Upper lobe of left lung (tissue), 6 donors: ENCODE data around the gene MC1R. TPM values are rescaled to one million over a fixed set of nuclear protein-coding genes. Genes with fewer than 3 reads are reported as not detected.

Experiments used
- ATAC-seq, 2 donors: fragments of 200-7000 bp; cut with Tn5 transposase; one replicate each; pipeline ENCODE4 v1.9.1; 2022; ENCODE audit warnings: mild to moderate bottlenecking in 2 of 2, moderate library complexity in 2 of 2; ENCODE audit not compliant: low FRiP score in 2 of 2
- DNase-seq, 2 donors: peaks; one replicate each; pipeline ENCODE4 v3.0.0-alpha.2; 2019 to 2020
- H3K27ac ChIP-seq, 4 donors: fragments of 200-600 bp; sonication (generic); one replicate each; pipeline ENCODE4 v1.5.1; 2016 to 2019
- H3K27me3 ChIP-seq, 4 donors: fragments of 200-600 bp; sonication (generic); one replicate each; pipeline ENCODE4 v1.5.1; 2017 to 2019
- H3K36me3 ChIP-seq, 4 donors: fragments of 200-600 bp; sonication (generic); one replicate each; pipeline ENCODE4 v1.5.1; 2016 to 2019
- H3K4me1 ChIP-seq, 4 donors: fragments of 200-600 bp; sonication (generic); one replicate each; pipeline ENCODE4 v1.5.1; 2018 to 2019
- H3K4me3 ChIP-seq, 4 donors: fragments of 200-600 bp; sonication (generic); one replicate each; pipeline ENCODE4 v1.5.1; 2017 to 2019; ENCODE audit warnings: mild to moderate bottlenecking in 2 of 4, moderate library complexity in 1 of 4
- H3K9me3 ChIP-seq, 4 donors: fragments of 200-600 bp; sonication (generic); one replicate each; pipeline ENCODE4 v1.5.1; 2018 to 2019
- EP300 ChIP-seq, 4 donors: sonication (generic); formaldehyde crosslinking; IDR thresholded peaks; one replicate each; pipeline ENCODE4 v1.5.1; 2017; ENCODE audit warnings: antibody characterized with exemption in 4 of 4, control low read depth in 2 of 4
- POLR2A ChIP-seq, 4 donors: fragments of 450-650 bp; IDR thresholded peaks; one replicate each; pipeline ENCODE4 v1.5.1; 2016 to 2017; ENCODE audit warnings: antibody characterized with exemption in 4 of 4, mild to moderate bottlenecking in 2 of 4
- POLR2AphosphoS5 ChIP-seq, 2 donors: sonication (generic); formaldehyde crosslinking; IDR thresholded peaks; one replicate each; pipeline ENCODE4 v1.5.1; 2017; ENCODE audit warnings: antibody characterized with exemption in 2 of 2
- WGBS, 2 donors: methylation state at CpG; one replicate each; pipeline ENCODE4 v1.1.5; 2017 to 2018; 5-methylcytosine and 5-hydroxymethylcytosine counted together
- total RNA-seq, 6 donors: library from RNA; depleted of rRNA in 4 of 6; stranded (reverse); fragments of >200 nt in 4 of 6; gene quantifications; one replicate each; pipeline versions ENCODE4 v1.1.0 to v1.2.1, GENCODE V29; 2016 to 2021
- TF ChIP-seq, protein P1 (sequence below), 6 experiments: fragments of 450-650 bp in 4 of 6; fragments of 200-600 bp in 2 of 6; sonication (generic) in 2 of 6; IDR thresholded peaks; one replicate each; pipeline ENCODE4 v1.5.1; 2016 to 2019; ENCODE audit warnings: antibody characterized with exemption in 6 of 6
- donor health status: DM: no; HTN: no; CAD: no; lungs with moderate emphysema.
- donor health status: DM: no; HTN: yes; CAD: no; lungs with severe emphysema.

Gene MC1R
- total RNA-seq, 6 donors from 2014 or later = 4.9 to 44.0 (median 7.0) TPM

DNA sequence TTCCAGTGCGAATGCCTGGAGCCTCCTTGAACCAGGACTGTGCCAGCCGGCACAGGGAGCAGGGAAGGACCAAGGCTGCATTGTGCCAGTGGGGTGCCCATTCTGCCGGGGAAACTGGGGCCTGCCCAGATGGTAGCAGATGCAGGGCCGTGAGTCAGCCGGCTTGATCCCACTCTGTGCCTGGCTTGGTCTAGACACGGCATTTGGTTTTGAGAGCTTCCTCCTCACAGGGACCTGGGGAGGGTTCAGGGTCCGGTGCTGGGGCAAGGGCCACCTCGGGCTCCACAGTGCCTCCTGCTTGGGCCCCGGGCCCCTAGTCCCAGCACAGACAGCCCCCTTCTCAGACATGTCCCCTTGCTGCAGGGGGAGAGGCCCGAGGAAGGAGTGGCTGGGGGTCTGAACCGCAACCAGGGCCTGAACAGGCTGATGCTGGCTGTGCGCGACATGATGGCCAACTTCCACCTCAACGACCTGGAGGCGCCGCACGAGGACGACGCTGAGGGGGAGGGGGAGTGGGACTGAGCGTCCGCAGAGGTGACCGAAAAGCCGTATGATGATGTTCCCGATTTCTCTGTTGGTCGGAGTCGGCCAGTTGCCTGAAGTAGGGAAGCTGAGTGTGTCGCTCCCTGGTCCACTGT is 7.8 kb upstream of the MC1R start:
- peaks cover 0 to 61% (median 43%) of the 10 kb centered on the region in 4 donors for H3K36me3 ChIP-seq
- 94 to 95% methylated on average over 21 to 27 of the region's 27 CpGs for whole genome bisulfite sequencing, 2 donors
- ATAC-seq (peak; percentile 1), DNase-seq (peak in 1 of 2 donors; percentile 61)
- peak overlapping the region in 1 of 4 donors; percentile 6 for H3K27ac ChIP-seq
- H3K27me3 ChIP-seq = no peaks in the 10 kb centered on the region
- H3K4me3 ChIP-seq = no peak overlapping the region
- TF ChIP-seq EP300 (IDR thresholded peaks at IDR 0.05) = no peak
- no peak for TF ChIP-seq POLR2AphosphoS5 (IDR thresholded peaks at IDR 0.05)
- TF ChIP-seq, protein P1, sequence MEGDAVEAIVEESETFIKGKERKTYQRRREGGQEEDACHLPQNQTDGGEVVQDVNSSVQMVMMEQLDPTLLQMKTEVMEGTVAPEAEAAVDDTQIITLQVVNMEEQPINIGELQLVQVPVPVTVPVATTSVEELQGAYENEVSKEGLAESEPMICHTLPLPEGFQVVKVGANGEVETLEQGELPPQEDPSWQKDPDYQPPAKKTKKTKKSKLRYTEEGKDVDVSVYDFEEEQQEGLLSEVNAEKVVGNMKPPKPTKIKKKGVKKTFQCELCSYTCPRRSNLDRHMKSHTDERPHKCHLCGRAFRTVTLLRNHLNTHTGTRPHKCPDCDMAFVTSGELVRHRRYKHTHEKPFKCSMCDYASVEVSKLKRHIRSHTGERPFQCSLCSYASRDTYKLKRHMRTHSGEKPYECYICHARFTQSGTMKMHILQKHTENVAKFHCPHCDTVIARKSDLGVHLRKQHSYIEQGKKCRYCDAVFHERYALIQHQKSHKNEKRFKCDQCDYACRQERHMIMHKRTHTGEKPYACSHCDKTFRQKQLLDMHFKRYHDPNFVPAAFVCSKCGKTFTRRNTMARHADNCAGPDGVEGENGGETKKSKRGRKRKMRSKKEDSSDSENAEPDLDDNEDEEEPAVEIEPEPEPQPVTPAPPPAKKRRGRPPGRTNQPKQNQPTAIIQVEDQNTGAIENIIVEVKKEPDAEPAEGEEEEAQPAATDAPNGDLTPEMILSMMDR (IDR thresholded peaks at IDR 0.05) = no peak
- no peak for TF ChIP-seq POLR2A (IDR thresholded peaks at IDR 0.05)
- H3K9me3 ChIP-seq = no peaks in the 10 kb centered on the region
- H3K4me1 ChIP-seq = peaks cover 0 to 7% (median 4%) of the 10 kb centered on the region in 4 donors

DNA sequence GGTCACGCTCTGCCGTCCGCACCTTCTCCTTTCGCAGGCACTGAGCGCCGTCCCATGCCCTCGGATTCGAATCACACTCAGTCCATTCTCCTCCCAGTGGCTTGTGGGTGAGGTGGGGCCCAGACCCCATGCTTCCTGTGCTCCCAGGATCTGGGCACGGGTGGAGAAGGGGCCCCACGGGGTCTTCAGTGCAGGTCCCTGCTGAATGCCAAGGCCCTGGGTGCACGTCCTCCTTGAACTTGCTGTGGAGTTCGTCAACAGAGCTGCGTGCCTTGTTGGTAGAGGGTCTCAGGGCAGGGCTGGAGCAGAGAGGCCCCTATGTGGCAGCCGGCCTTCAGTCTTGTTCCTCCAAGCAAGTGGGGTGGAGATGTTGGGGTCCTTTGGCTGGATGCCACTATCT is 7.3 kb upstream of the MC1R start:
- H3K27me3 ChIP-seq = no peaks in the 10 kb centered on the region
- TF ChIP-seq POLR2AphosphoS5 (IDR thresholded peaks at IDR 0.05) (no peak), EP300 (IDR thresholded peaks at IDR 0.05) (no peak), POLR2A (IDR thresholded peaks at IDR 0.05) (no peak)
- TF ChIP-seq, protein P1 (IDR thresholded peaks at IDR 0.05) = no peak
- H3K4me1 ChIP-seq = peaks cover 0 to 7% (median 4%) of the 10 kb centered on the region in 4 donors
- DNase-seq = peak in 1 of 2 donors; percentile 42
- H3K36me3 ChIP-seq = peaks cover 0 to 55% (median 38%) of the 10 kb centered on the region in 4 donors
- no peak for ATAC-seq
- no peaks in the 10 kb centered on the region for H3K9me3 ChIP-seq
- 91% methylated on average over 14 of the region's 14 CpGs for WGBS, 2 donors
- H3K4me3 ChIP-seq = no peak overlapping the region
- H3K27ac ChIP-seq = no peak overlapping the region

DNA sequence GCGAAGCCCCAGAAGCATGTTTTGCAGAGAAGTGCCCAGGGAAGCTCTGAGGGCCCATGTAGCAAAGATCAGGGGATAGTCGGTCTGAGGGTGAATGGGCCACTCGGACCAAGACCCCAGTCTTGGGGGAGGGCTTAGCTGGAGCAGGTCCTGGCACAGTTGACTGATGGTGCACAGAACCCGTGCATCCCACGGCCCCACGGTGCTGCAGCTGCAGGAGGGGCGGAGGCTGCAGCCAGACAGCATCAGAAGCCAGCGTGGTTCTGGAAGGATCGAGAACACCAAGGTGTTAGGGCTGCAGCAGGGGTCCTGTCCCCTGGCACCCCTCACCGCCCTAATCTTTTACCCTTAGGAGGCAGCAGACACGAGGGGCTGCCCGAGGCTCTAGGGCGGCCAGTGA is 6.5 kb upstream of the MC1R start:
- peaks cover 0 to 48% (median 30%) of the 10 kb centered on the region in 4 donors for H3K36me3 ChIP-seq
- peaks cover 0 to 9% (median 4%) of the 10 kb centered on the region in 4 donors for H3K4me1 ChIP-seq
- DNase-seq (no peak), ATAC-seq (no peak)
- WGBS, 2 donors = 91 to 98% methylated on average over 9 to 13 of the region's 13 CpGs
- no peak overlapping the region for H3K27ac ChIP-seq
- H3K27me3 ChIP-seq = no peaks in the 10 kb centered on the region
- no peak overlapping the region for H3K4me3 ChIP-seq
- TF ChIP-seq EP300 (IDR thresholded peaks at IDR 0.05) = no peak
- TF ChIP-seq, protein P1 (IDR thresholded peaks at IDR 0.05) = no peak
- no peak for TF ChIP-seq POLR2AphosphoS5 (IDR thresholded peaks at IDR 0.05)
- TF ChIP-seq POLR2A (IDR thresholded peaks at IDR 0.05) = no peak
- no peaks in the 10 kb centered on the region for H3K9me3 ChIP-seq

DNA sequence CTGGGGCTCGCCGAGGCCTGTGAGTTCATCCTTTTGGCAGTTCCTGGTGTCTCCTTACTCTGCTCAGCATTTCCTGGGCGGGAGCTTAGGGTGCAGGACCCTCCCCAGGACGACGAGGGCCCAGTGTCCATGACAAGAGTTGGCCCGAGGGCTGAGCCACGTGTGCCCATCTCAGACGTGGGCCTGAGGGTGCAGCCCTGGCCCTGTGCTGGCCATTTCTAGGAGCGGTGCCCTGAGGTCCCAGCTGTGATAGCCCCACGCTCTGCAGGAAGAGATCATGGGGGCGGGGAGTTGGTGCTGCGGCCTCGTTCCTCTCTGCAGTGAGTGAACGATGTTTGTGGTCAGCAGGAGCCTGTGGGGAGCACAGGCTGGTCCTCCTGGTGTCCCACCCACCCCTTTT is 6.0 kb upstream of the MC1R start:
- TF ChIP-seq, protein P1 (IDR thresholded peaks at IDR 0.05) = no peak
- no peak for TF ChIP-seq EP300 (IDR thresholded peaks at IDR 0.05)
- no peak for TF ChIP-seq POLR2AphosphoS5 (IDR thresholded peaks at IDR 0.05)
- TF ChIP-seq POLR2A (IDR thresholded peaks at IDR 0.05) = no peak
- Histone ChIP-seq H3K4me1 (peaks cover 5 to 14% (median 8%) of the 10 kb centered on the region in 4 donors), H3K36me3 (peaks cover 0 to 47% (median 28%) of the 10 kb centered on the region in 4 donors), H3K4me3 (no peak overlapping the region), H3K9me3 (no peaks in the 10 kb centered on the region), H3K27me3 (no peaks in the 10 kb centered on the region), H3K27ac (no peak overlapping the region)
- 83% methylated on average over 11 to 14 of the region's 14 CpGs for WGBS, 2 donors
- peak in 1 of 2 donors; percentile 52 for DNase-seq
- ATAC-seq = no peak
